ENCODE measurements around the gene CDCP1. TPM values are rescaled to one million over a fixed set of nuclear protein-coding genes. Genes with fewer than 3 reads are reported as not detected.

Gene CDCP1
- total and polyA plus RNA-seq, 9 donors: 0.04 to 1.9 (median 0.37) TPM

GRCh38 chr3:45103334-45103733 lies 42.8 kb downstream of the CDCP1 start:
- H3K4me3 ChIP-seq (ENCODE audit: low read length): no peak overlapping the region
- WGBS (ENCODE audit: insufficient coverage): no CpG with 5 or more reads among the region's 2 CpGs
- no peaks in the 10 kb centered on the region for H3K36me3 ChIP-seq (ENCODE audit: control insufficient read depth, insufficient read depth, low read length)
- H3K27me3 ChIP-seq (ENCODE audit: control insufficient read depth, insufficient read depth, low read length): peaks cover 3% of the 10 kb centered on the region
- no peaks in the 10 kb centered on the region for H3K4me1 ChIP-seq (ENCODE audit: control insufficient read depth, insufficient read depth, low read length)
- H3K27ac ChIP-seq (ENCODE audit: low read length): no peak overlapping the region
- DNase-seq: no peak
- H3K9me3 ChIP-seq (replicated peaks; ENCODE audit: control insufficient read depth, low read depth, low read length): no peaks in the 10 kb centered on the region

- Histone ChIP-seq H3K4me3 (ENCODE audit: low read length) (no peak overlapping the region), H3K9me3 (replicated peaks; ENCODE audit: control insufficient read depth, low read depth, low read length) (no peaks in the 10 kb centered on the region), H3K4me1 (ENCODE audit: control insufficient read depth, insufficient read depth, low read length) (no peaks in the 10 kb centered on the region), H3K27ac (ENCODE audit: low read length) (no peak overlapping the region), H3K36me3 (ENCODE audit: control insufficient read depth, insufficient read depth, low read length) (no peaks in the 10 kb centered on the region), H3K27me3 (ENCODE audit: control insufficient read depth, insufficient read depth, low read length) (no peaks in the 10 kb centered on the region)
- DNase-seq: no peak
- WGBS (ENCODE audit: insufficient coverage): 93% methylated on average over 2 of the region's 3 CpGs
Measured at GRCh38 chr3:45100981-45101407, 45.2 kb downstream of the CDCP1 start.

GRCh38 chr3:45098310-45098709 lies 47.9 kb downstream of the CDCP1 start:
- WGBS (ENCODE audit: insufficient coverage): 100% methylated on average over 1 of the region's 5 CpGs

GRCh38 chr3:45097296-45097883 lies 48.8 kb downstream of the CDCP1 start:
- Histone ChIP-seq H3K36me3 (ENCODE audit: control insufficient read depth, insufficient read depth, low read length) (no peaks in the 10 kb centered on the region), H3K4me3 (ENCODE audit: low read length) (no peak overlapping the region), H3K4me1 (ENCODE audit: control insufficient read depth, insufficient read depth, low read length) (no peaks in the 10 kb centered on the region), H3K27ac (ENCODE audit: low read length) (no peak overlapping the region), H3K9me3 (replicated peaks; ENCODE audit: control insufficient read depth, low read depth, low read length) (no peaks in the 10 kb centered on the region), H3K27me3 (ENCODE audit: control insufficient read depth, insufficient read depth, low read length) (peaks cover 3% of the 10 kb centered on the region)
- DNase-seq: no peak
- WGBS (ENCODE audit: insufficient coverage): 61% methylated on average over 3 of the region's 6 CpGs

More at GRCh38 chr3:45098310-45098709, 47.9 kb downstream of the CDCP1 start:
- DNase-seq: no peak
- H3K4me1 ChIP-seq (ENCODE audit: control insufficient read depth, insufficient read depth, low read length): no peaks in the 10 kb centered on the region
- H3K9me3 ChIP-seq (replicated peaks; ENCODE audit: control insufficient read depth, low read depth, low read length): no peaks in the 10 kb centered on the region
- H3K27ac ChIP-seq (ENCODE audit: low read length): no peak overlapping the region
- H3K27me3 ChIP-seq (ENCODE audit: control insufficient read depth, insufficient read depth, low read length): peaks cover under 1% of the 10 kb centered on the region
- no peaks in the 10 kb centered on the region for H3K36me3 ChIP-seq (ENCODE audit: control insufficient read depth, insufficient read depth, low read length)
- no peak overlapping the region for H3K4me3 ChIP-seq (ENCODE audit: low read length)

- no peak for DNase-seq
- Histone ChIP-seq H3K27ac (ENCODE audit: low read length) (no peak overlapping the region), H3K4me1 (ENCODE audit: control insufficient read depth, insufficient read depth, low read length) (no peaks in the 10 kb centered on the region), H3K4me3 (ENCODE audit: low read length) (no peak overlapping the region), H3K27me3 (ENCODE audit: control insufficient read depth, insufficient read depth, low read length) (peaks cover 8% of the 10 kb centered on the region), H3K36me3 (ENCODE audit: control insufficient read depth, insufficient read depth, low read length) (no peaks in the 10 kb centered on the region), H3K9me3 (replicated peaks; ENCODE audit: control insufficient read depth, low read depth, low read length) (no peaks in the 10 kb centered on the region)
- WGBS (ENCODE audit: insufficient coverage): 84% methylated on average over 5 of the region's 7 CpGs
Measured at GRCh38 chr3:45095916-45096526, 50.2 kb downstream of the CDCP1 start.

GRCh38 chr3:45093176-45093575 lies 53.0 kb downstream of the CDCP1 start:
- no peak overlapping the region for H3K4me3 ChIP-seq (ENCODE audit: low read length)
- WGBS (ENCODE audit: insufficient coverage): 68% methylated on average over 7 of the region's 8 CpGs
- H3K36me3 ChIP-seq (ENCODE audit: control insufficient read depth, insufficient read depth, low read length): no peaks in the 10 kb centered on the region
- peaks cover 8% of the 10 kb centered on the region for H3K27me3 ChIP-seq (ENCODE audit: control insufficient read depth, insufficient read depth, low read length)
- no peak for DNase-seq
- no peaks in the 10 kb centered on the region for H3K9me3 ChIP-seq (replicated peaks; ENCODE audit: control insufficient read depth, low read depth, low read length)
- H3K4me1 ChIP-seq (ENCODE audit: control insufficient read depth, insufficient read depth, low read length): peaks cover 4% of the 10 kb centered on the region
- H3K27ac ChIP-seq (ENCODE audit: low read length): no peak overlapping the region

GRCh38 chr3:45092132-45093031 lies 53.8 kb downstream of the CDCP1 start:
- H3K36me3 ChIP-seq (ENCODE audit: control insufficient read depth, insufficient read depth, low read length): no peaks in the 10 kb centered on the region
- DNase-seq: no peak
- no peak overlapping the region for H3K4me3 ChIP-seq (ENCODE audit: low read length)
- H3K27ac ChIP-seq (ENCODE audit: low read length): no peak overlapping the region
- WGBS (ENCODE audit: insufficient coverage): 16% methylated on average over 5 of the region's 12 CpGs
- no peaks in the 10 kb centered on the region for H3K9me3 ChIP-seq (replicated peaks; ENCODE audit: control insufficient read depth, low read depth, low read length)
- H3K27me3 ChIP-seq (ENCODE audit: control insufficient read depth, insufficient read depth, low read length): peaks cover 8% of the 10 kb centered on the region
- peaks cover 4% of the 10 kb centered on the region for H3K4me1 ChIP-seq (ENCODE audit: control insufficient read depth, insufficient read depth, low read length)

- H3K4me1 ChIP-seq (ENCODE audit: control insufficient read depth, insufficient read depth, low read length): peaks cover 4% of the 10 kb centered on the region
- no peaks in the 10 kb centered on the region for H3K36me3 ChIP-seq (ENCODE audit: control insufficient read depth, insufficient read depth, low read length)
- H3K27me3 ChIP-seq (ENCODE audit: control insufficient read depth, insufficient read depth, low read length): peaks cover 8% of the 10 kb centered on the region
- 100% methylated on average over 2 of the region's 4 CpGs for WGBS (ENCODE audit: insufficient coverage)
- H3K4me3 ChIP-seq (ENCODE audit: low read length): no peak overlapping the region
- H3K9me3 ChIP-seq (replicated peaks; ENCODE audit: control insufficient read depth, low read depth, low read length): no peaks in the 10 kb centered on the region
- DNase-seq: no peak
- H3K27ac ChIP-seq (ENCODE audit: low read length): no peak overlapping the region
Measured at GRCh38 chr3:45090855-45091254, 55.3 kb downstream of the CDCP1 start.

- H3K9me3 ChIP-seq (replicated peaks; ENCODE audit: control insufficient read depth, low read depth, low read length): no peaks in the 10 kb centered on the region
- H3K27me3 ChIP-seq (ENCODE audit: control insufficient read depth, insufficient read depth, low read length): peaks cover 8% of the 10 kb centered on the region
- peak; percentile 21 for DNase-seq
- H3K27ac ChIP-seq (ENCODE audit: low read length): no peak overlapping the region
- H3K4me1 ChIP-seq (ENCODE audit: control insufficient read depth, insufficient read depth, low read length): peaks cover 4% of the 10 kb centered on the region
- WGBS (ENCODE audit: insufficient coverage): 58% methylated on average over 2 of the region's 8 CpGs
- H3K4me3 ChIP-seq (ENCODE audit: low read length): no peak overlapping the region
- H3K36me3 ChIP-seq (ENCODE audit: control insufficient read depth, insufficient read depth, low read length): no peaks in the 10 kb centered on the region
Measured at GRCh38 chr3:45088543-45089358, 57.4 kb downstream of the CDCP1 start.

All from muscle of leg (tissue), 11 donors.